Rectal smooth muscle tissue (tissue), 1 donor: ENCODE measurements around the gene B4GALT3.
A peak's percentile ranks its signal among the peaks of the same experiment; 100 is the strongest.

Experiments used
- H3K27ac ChIP-seq: one replicate; pipeline ENCODE4 v1.7.0; 2013; ENCODE audit warnings: low read depth, low read length, inconsistent platforms
- H3K27me3 ChIP-seq: one replicate; pipeline ENCODE4 v1.7.0; 2013; ENCODE audit warnings: low read length; ENCODE audit not compliant: control insufficient read depth, insufficient read depth
- H3K36me3 ChIP-seq: one replicate; pipeline ENCODE4 v1.7.0; 2013; ENCODE audit warnings: low read length; ENCODE audit not compliant: control insufficient read depth, insufficient read depth
- H3K4me1 ChIP-seq: one replicate; pipeline ENCODE4 v1.7.0; 2013; ENCODE audit warnings: low read length; ENCODE audit not compliant: control insufficient read depth, insufficient read depth
- H3K4me3 ChIP-seq: one replicate; pipeline ENCODE4 v1.7.0; 2013; ENCODE audit warnings: low read length
- H3K9ac ChIP-seq: one replicate; pipeline ENCODE4 v1.7.0; 2013; ENCODE audit warnings: low read length

B4GALT3 gene

DNA sequence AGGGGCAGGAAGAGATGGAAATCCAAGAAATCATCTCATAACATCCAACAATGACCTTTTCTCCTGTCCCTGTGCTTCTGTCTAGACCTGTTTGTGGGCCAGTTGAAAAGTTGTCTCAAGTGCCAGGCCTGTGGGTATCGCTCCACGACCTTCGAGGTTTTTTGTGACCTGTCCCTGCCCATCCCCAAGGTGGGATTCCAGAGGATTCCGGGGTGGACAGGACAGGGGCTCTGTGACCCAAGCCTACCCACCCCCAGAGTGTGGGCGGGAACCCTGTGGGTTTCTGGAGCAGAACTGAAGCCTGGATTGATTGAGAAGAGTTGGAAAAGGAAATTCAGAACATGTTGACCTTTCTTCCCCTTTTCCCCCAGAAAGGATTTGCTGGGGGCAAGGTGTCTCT lies 13.5 kb downstream of the B4GALT3 start:
- Histone ChIP-seq H3K27ac (no peak overlapping the region), H3K4me1 (peaks cover 13% of the 10 kb centered on the region), H3K4me3 (no peak overlapping the region), H3K27me3 (no peaks in the 10 kb centered on the region), H3K9ac (no peak overlapping the region), H3K36me3 (peaks cover 6% of the 10 kb centered on the region)

DNA sequence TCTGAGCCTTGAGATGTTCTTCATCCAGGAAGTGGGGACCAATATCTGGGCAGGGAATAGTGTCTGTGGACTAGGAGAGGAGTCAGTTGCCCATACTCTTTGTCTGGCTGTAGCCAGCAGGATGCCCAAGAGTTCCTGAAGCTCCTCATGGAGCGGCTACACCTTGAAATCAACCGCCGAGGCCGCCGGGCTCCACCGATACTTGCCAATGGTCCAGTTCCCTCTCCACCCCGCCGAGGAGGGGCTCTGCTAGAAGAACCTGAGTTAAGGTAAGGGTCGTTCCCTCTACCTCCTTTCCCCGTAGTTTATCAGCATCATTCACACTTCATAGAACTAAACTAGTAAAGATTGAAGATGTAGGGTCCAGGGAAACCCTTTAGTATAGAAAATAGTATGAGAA lies 14.5 kb downstream of the B4GALT3 start:
- Histone ChIP-seq H3K9ac (no peak overlapping the region), H3K27ac (no peak overlapping the region), H3K27me3 (no peaks in the 10 kb centered on the region), H3K4me3 (no peak overlapping the region), H3K36me3 (peaks cover 6% of the 10 kb centered on the region), H3K4me1 (peaks cover 15% of the 10 kb centered on the region)

DNA sequence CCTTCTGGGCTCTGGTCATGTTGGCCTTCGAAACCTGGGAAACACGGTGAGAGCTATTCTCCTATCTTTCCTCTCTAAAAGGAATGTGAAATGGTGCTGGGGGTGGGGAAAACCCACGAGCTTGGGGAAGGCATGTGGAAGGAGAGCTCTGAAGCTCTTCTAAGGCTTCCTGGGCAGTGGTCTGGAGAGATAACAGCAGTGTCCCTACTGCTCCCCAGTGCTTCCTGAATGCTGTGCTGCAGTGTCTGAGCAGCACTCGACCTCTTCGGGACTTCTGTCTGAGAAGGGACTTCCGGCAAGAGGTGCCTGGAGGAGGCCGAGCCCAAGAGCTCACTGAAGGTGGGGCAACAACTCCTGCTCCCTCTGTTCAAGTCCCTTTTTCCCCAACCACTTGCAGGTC lies 15.3 kb downstream of the B4GALT3 start:
- Histone ChIP-seq H3K27ac (no peak overlapping the region), H3K4me1 (peaks cover 13% of the 10 kb centered on the region), H3K4me3 (no peak overlapping the region), H3K36me3 (peaks cover 6% of the 10 kb centered on the region), H3K9ac (no peak overlapping the region), H3K27me3 (no peaks in the 10 kb centered on the region)

DNA sequence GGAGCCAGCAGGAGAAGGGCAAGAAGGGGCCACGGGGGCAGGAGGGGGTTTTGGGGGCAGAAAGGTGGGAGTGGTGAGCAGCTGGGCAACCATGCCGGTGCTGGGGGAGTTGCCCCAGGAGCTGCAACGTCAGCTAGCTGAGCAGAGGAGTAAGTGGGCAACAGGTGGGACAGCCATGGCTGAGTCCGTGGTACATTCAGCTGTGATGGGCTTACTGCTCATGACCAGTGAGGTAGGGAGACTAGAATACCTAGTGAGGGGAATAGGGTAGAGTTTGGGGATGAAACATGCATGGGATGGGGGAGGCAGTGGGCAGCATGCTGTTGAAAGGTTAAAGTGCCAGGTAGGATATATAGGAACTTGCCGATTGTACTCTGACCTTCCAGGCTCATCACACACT lies 15.7 kb downstream of the B4GALT3 start:
- Histone ChIP-seq H3K27ac (no peak overlapping the region), H3K27me3 (no peaks in the 10 kb centered on the region), H3K36me3 (peaks cover 6% of the 10 kb centered on the region), H3K9ac (no peak overlapping the region), H3K4me3 (no peak overlapping the region), H3K4me1 (peaks cover 10% of the 10 kb centered on the region)

DNA sequence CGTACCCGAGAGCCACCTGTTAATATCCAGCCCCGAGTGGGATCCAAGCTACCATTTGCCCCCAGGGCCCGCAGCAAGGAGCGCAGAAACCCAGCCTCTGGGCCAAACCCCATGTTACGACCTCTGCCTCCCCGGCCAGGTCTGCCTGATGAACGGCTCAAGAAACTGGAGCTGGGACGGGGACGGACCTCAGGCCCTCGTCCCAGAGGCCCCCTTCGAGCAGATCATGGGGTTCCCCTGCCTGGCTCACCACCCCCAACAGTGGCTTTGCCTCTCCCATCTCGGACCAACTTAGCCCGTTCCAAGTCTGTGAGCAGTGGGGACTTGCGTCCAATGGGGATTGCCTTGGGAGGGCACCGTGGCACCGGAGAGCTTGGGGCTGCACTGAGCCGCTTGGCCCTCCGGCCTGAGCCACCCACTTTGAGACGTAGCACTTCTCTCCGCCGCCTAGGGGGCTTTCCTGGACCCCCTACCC lies 16.6 kb downstream of the B4GALT3 start:
- Histone ChIP-seq H3K4me3 (no peak overlapping the region), H3K36me3 (peaks cover 6% of the 10 kb centered on the region), H3K27ac (no peak overlapping the region), H3K9ac (no peak overlapping the region), H3K27me3 (no peaks in the 10 kb centered on the region), H3K4me1 (peaks cover 10% of the 10 kb centered on the region)

DNA sequence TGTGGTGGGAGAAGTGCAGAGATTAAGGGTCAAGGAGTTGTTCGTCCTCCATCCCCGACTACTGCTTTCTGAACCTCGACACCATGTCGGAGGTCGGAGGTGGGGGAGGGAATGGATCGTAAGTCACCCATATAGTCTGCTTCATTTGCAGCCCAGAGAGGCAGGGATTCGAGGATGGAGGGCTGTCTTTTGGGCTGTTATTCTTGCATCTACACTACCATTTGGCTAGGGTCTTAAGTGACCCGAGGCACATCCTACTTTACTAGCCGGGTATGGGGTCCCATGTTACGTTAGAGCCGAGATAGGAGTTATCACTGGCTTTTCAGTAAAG lies 17.4 kb downstream of the B4GALT3 start:
- Histone ChIP-seq H3K9ac (peak overlapping the region; percentile 85), H3K4me1 (peaks cover 10% of the 10 kb centered on the region), H3K27ac (peak overlapping the region; percentile 85), H3K36me3 (peaks cover 6% of the 10 kb centered on the region), H3K27me3 (no peaks in the 10 kb centered on the region), H3K4me3 (peak overlapping the region; percentile 92)

DNA sequence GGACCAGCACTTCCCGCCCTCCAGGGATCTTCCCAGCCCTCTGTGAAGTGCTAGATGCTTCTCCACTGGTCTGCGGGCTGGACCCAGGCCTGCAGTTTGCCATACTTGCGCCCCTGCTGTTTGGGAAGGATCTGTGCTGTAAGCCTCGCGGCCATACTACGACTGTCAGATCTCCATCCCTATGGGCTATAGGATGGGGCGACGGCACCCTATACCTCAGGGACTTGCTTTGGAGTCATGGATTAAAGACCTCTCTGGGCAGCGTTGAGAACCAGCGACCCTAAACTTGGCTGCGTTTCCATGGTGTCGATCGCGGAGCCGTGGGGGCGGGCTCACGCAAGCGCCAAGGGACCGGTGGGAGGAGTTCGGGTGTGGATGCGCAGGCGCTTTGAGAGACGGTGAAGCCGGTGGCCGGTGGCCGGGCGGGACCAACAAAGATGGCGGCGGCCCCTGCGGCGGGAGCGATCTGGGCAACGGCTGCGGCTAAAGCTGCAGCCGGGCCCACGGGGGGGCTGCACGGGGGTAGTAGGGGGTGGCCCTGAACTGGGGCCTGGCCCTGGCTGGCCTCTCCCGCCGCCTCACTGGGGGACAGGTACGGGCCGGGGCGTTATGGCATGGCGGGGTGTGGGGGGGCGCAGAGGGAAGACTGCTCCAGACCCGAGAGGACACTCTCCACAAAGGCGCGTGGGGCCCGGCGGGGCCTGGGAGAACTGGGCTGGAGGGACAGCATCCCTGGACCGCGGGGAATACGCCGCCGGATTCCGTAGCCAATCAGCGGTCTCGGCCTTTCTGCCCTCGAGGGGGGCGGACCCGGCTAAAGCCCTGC lies 18.0 kb downstream of the B4GALT3 start, which contains the start of gene USP21:
USP21 (plus strand) TSS at position 414 of the 826 bp plus-strand sequence. CDS start 1,141 bp downstream, outside the sequence.
- H3K9ac ChIP-seq: peak within 1 kb of the TSS; percentile 85
- peak within 1 kb of the TSS; percentile 85 for H3K27ac ChIP-seq
- peak within 1 kb of the TSS; percentile 92 for H3K4me3 ChIP-seq
- peaks cover 6% of the 10 kb centered on the region for H3K36me3 ChIP-seq
- peaks cover 10% of the 10 kb centered on the region for H3K4me1 ChIP-seq
- H3K27me3 ChIP-seq: no peaks in the 10 kb centered on the region

DNA sequence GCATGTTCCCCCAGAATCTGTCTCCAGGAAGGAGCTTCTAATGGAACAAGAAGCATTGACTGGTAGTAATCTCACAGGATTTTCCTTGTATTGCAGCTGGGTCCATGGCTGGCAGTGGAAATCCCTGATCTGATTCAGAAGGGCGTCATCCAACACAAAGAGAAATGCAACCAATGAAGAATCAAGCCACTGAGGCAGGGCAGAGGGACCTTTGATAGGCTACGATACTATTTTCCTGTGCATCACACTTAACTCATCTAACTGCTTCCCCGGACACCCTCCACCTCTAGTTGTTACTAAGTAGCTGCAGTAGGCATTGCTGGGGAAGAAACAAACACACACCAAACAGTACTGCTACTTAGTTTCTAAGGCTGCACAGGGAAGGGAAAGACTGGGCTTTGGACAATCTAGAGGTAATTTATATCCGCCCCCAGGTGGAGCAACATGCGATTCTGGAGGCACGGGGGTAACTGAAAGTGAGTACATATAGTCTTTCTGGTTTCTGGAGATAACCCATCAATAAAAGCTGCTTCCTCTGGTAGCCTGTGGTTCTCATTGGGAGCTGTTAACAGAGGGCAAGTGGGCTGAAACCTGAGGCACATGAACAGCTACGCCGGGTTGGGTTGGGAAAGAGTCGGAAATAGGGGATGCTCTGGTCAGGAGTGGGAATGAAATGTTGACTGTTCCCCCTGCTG lies 18.8 kb downstream of the B4GALT3 start:
- H3K36me3 ChIP-seq: peaks cover 6% of the 10 kb centered on the region
- no peaks in the 10 kb centered on the region for H3K27me3 ChIP-seq
- H3K4me1 ChIP-seq: peaks cover 10% of the 10 kb centered on the region
- H3K27ac ChIP-seq: peak overlapping the region; percentile 85
- H3K9ac ChIP-seq: peak overlapping the region; percentile 61
- H3K4me3 ChIP-seq: peak overlapping the region; percentile 92

DNA sequence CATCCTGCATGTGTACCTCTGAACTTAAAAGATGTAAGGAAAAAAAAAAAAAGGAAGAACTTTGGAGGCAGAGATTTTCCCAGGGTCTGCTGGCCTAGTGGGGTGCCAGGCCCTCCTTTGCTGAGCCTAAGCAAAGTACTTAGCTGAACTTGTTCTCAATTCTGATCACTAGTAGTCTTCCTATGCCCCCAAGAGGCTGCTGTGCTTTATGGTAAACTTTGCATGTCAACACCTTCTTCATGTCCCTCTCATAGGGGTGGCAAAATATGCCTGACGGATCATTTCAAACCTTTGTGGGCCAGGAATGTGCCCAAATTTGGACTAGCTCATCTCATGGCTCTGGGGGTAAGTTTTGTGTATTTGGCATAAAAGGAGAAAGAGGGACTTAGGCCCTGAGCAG lies 19.4 kb downstream of the B4GALT3 start:
- no peak overlapping the region for H3K4me3 ChIP-seq
- H3K9ac ChIP-seq: no peak overlapping the region
- H3K4me1 ChIP-seq: peaks cover 10% of the 10 kb centered on the region
- no peak overlapping the region for H3K27ac ChIP-seq
- H3K36me3 ChIP-seq: peaks cover 5% of the 10 kb centered on the region
- H3K27me3 ChIP-seq: no peaks in the 10 kb centered on the region

DNA sequence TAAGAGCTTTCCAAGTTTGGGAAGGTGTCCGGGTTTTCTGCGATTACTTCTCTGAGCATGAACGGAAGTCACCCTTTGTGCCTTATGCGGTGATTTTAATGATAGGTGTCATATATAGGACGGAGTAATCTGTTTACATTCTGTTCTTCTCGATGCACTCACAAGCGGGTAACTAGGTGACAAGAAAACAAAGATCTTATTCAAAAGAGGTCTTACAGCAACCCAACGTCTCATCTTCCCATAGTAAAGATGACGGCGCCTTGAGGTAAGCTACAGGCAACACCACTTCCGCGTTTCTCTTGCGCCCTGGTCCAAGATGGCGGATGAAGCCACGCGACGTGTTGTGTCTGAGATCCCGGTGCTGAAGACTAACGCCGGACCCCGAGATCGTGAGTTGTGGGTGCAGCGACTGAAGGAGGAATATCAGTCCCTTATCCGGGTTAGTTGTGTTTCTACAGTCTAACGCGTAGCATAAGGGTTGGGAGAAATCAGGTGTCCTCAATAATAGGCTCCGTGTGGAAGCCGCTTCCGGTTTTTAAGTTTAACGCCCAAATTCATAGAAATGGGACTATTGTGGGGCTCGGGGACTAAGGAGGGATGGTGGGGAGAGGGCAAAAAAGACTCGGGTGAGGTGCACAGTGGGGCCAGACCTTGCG lies 23.5 kb downstream of the B4GALT3 start, which contains the start of gene UFC1:
UFC1 (plus strand) TSS at position 297 of the 656 bp plus-strand sequence; CDS start at position 317, 20 bp downstream.
- Histone ChIP-seq H3K27ac (peak within 1 kb of the TSS; percentile 94), H3K4me3 (peak within 1 kb of the TSS; percentile 93), H3K4me1 (peaks cover 2% of the 10 kb centered on the region), H3K9ac (peak within 1 kb of the TSS; percentile 87), H3K27me3 (no peaks in the 10 kb centered on the region), H3K36me3 (no peaks in the 10 kb centered on the region)

DNA sequence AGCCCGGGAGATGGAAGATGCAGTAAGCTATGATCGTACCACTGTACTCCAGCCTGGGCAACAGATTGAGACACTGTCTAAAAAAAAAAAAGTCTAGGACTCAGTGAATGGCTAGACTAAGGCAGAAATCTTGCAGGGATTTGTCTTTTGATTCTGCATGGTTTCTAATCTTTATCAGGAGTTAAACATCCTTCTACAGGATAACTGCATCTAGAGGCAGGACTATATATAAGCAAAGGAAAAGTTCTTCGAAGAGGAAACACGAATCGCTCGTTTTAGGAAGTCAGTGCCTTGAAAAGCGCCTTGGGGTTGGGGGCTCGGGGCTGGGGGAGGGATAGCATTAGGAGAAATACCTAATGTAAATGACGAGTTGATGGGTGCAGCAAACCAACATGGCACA lies 24.1 kb downstream of the B4GALT3 start:
- H3K27ac ChIP-seq: peak overlapping the region; percentile 9
- no peak overlapping the region for H3K9ac ChIP-seq
- H3K4me1 ChIP-seq: no peaks in the 10 kb centered on the region
- H3K27me3 ChIP-seq: no peaks in the 10 kb centered on the region
- peak overlapping the region; percentile 93 for H3K4me3 ChIP-seq
- H3K36me3 ChIP-seq: no peaks in the 10 kb centered on the region

DNA sequence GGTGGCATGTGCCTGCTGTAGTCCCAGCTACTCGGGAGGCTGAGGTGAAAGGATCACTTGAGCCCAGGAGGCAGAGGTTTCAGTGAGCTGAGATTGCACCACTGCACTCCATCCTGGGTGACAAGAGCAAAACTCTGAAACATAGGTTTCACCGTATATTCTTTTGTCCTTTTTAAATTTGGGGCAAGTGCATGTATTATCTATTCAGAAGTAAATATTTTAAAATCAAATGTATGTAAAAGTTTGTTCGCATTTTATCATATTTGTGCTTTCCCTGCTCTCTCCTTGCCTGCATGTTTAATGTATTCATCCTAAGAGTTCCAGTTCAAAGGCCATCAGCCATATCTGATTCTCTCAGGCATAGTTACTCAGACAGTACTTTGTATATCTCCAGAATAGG lies 31.5 kb downstream of the B4GALT3 start:
- Histone ChIP-seq H3K27me3 (no peaks in the 10 kb centered on the region), H3K36me3 (no peaks in the 10 kb centered on the region), H3K27ac (no peak overlapping the region), H3K9ac (no peak overlapping the region), H3K4me3 (no peak overlapping the region), H3K4me1 (no peaks in the 10 kb centered on the region)
